Activated CD8-positive, alpha-beta memory T cell treated with anti-CD3 and anti-CD28 coated beads, Interleukin-2, amount 50 U/mL, for 4 hours (primary cell): ENCODE results near the gene TFEB.

Source experiments
- DNase-seq: peaks from one replicate; pipeline ENCODE4 v3.0.0-alpha.2; 2020

The TFEB gene

GRCh38 chr6:41721414-41721813 is 14.0 kb downstream of the TFEB start:
- no peak for DNase-seq

DNA sequence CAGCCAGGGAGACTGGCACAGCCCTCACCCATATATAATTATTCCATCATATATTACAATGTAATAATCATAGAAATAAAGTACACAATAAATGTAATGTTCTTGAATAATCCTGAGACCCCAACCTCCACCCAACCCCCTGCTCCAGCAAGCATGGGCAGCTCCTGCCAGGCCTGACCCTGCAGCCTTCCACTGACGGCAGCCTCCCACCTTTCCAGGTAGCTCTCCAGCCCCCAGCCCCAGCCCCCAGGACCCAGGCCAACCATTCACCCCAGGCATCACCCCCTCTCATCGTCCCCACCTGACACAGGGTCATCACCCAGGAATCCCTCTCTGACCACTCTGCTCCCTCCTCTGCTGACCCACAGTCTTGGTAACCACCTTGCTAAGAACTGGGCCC is 14.6 kb downstream of the TFEB start:
- no peak for DNase-seq

DNA sequence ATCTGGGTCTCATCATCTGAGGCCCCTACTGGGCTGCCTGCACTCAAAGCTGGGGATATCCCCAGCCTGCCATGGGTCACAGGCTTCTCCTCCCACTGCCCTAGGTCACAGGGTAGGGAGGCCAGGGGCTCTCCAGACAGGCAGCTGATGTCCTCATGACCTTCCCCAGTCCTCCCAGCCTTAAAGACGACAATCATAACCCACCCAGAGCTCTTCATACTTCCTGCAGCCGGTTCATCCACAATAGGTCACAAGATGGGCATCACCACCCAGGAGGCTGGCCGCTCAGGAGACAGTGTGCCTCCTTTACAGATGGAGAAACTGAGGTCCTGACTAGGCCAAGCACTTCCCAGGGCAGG is 15.2 kb downstream of the TFEB start:
- no peak for DNase-seq

- no peak for DNase-seq
Measured at GRCh38 chr6:41719436-41720261, 15.8 kb downstream of the TFEB start.

DNA sequence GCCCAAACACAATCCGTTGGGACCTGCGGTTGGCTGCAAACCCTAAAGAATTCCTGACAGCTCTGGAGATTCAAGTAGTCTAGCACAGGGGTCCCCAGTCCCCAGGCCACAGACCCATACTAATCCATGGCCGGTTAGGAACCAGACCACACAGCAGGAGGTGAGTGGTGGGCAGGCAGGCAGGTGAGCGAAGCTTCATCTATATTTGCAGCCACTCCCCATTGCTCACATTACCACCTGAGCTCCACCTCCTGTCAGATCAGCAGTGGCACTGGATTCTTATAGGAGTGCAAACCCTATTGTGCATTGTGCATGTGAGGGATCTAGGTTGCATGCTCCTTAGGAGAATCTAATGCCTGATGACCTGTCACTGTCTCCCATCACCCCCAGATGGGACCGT is 16.6 kb downstream of the TFEB start:
- DNase-seq: no peak

GRCh38 chr6:41717392-41717736 is 18.0 kb downstream of the TFEB start:
- DNase-seq: no peak

- DNase-seq: no peak
Measured at GRCh38 chr6:41716516-41717391, 18.7 kb downstream of the TFEB start.

DNA sequence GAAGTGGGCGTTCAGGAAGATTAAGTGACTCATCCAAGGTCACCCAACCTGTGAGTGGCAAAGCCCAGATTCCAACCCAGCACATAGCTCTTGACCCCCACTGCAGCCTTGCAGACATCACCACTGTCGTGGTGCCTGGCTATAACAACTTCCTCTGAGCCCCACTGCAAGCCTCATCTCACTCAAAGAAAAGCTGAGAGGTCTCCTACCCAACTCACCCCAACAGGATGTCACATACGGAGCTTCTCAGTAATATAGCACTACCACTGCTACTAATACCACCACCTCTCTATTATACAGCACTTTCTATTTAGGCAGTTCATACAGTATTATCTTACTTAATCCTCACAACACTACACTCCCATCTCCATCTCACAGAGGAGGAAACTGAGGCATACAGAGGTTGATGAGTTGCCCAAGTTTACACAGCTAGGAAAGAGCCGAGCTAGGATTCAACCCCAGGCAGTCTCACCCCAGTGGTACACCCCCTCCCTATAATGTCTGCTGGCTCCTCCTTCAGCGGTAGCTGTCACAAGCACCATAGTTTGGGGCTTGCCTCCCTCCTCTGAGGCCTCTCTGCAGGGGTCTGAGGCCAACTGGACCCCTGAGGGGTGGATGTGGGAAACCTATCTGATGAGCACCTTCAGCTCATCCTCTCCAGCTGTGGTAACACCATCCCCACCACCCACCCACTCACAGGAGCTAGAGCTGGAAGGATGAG is 19.5 kb downstream of the TFEB start:
- no peak for DNase-seq

- DNase-seq: no peak
Measured at GRCh38 chr6:41714556-41715273, 20.7 kb downstream of the TFEB start.

GRCh38 chr6:41713650-41714291 is 21.6 kb downstream of the TFEB start:
- no peak for DNase-seq

DNA sequence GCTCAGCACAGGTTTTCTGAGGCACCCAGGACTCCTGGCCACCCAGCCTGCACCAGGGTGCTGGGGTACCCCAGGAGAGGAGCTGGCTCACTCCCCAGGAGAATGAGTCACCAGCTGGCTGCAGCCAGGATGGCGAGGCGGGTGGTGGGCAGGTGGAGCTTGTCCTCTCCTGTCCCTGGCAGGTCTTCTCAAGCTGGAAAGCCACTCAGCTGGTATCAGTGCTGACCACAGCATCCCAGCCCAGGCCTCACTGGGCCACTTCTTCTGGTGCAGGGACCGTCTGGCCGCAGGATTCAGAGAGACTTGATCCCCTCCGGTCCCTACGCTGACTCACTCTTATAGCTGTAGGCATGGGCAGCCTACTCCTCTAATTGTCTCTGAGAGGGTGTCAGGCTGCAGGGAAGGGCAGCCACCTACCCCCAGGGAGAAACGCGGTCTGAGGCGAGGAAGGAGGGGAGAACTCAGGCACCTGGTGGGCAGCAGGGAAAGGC is 22.2 kb downstream of the TFEB start:
- DNase-seq: no peak

GRCh38 chr6:41712651-41713103 is 22.7 kb downstream of the TFEB start:
- no peak for DNase-seq

DNA sequence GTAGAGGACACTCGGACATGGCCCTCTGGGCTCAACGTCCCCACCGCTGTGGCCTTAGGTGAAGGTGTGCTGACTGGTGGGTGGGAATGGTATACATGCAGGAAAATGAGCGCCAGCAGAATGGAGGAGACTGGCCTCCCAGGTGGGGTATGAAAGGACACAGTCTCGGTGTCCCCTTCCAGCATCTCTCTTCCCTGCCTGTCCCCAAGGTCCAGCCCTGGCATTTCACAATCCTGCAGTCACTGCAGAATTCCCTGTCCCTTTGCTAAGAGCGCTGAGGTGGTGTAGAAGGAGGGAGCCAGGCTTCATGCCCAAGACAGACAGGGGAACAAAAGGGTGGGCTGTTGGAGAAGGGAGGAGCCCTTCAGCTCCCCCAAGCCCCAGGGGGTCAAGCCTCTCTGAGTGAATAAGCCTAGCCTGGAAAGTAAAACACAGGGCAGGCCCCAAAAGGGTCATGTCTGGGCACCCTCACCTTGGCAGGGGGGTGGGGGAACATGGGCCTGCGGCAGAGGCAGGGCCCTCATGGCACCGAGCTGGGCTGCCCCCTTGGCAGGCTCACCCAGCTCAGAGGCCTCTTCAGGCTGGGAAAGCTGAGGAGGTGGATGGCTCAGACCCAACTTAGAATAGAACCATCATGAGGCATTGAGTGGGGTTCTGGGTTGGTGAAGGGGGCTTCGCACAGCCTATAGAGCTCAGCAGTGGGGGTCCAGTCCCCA is 23.9 kb downstream of the TFEB start:
- DNase-seq: no peak

DNA sequence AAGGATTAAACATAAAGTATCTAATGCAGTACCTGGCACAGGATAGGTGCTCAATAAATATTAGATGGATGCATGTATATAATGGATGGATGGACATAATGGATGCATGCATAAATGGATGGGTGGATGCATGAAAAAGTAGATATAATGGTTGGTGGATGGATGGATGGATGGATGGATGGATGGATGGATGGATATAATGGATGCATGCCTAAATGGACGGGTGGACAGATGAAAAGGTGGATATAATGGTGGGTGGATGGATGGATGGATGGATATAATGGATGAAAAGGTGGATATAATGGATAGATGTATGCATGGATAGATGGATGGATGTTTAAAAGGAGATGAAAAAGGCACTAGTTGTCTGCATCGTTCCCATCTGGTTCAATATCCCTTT is 26.0 kb downstream of the TFEB start:
- DNase-seq: no peak

DNA sequence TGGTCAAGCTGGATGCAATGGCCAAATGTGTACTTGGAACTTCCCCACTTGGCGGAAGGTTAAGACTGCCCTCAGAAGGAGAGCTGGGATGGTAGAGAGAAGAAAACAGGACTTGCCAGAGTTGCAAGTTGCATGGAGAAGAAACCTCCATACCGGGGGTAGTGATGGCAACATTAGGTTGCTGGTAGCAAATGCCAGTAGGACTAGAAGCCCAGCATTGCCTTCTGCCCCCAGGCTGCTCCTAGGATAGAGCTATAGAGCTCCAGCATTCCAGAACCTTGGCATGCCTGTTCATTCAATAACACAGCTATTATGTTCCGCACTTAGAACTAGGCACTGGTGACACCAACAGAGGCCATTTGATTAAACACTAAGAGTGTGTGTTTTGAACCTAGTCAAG is 26.6 kb downstream of the TFEB start:
- no peak for DNase-seq

DNA sequence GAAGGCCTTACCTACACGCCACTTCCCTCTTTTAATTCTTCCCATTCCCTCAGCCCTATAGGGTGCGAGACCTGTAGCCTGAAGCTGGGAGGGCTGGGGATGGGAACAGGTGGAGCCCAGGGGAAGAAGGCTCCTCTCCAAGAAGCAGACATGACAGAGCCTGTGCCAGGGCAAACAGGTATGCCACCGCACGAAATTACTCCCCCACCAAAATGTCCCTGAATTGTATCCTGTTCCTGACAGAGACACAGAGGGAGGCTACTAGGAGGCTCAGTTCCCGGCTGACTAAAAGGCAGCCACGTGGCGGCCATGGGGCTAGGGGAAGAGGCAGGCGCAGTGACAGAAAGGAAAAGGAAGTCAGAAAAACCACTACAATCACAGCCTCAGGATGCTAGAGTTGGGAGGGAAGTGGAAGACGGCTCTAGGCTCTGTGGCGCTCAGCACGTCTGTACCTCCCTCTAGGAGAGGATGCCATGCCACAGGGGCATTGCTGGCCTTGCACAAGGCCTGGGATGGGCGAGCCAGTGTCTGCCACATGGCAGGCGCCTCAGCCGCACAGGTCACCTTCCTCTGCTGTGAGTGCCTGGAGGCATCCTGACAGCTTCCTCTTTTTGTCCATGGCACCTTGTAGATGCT is 27.7 kb downstream of the TFEB start:
- DNase-seq: no peak

GRCh38 chr6:41706876-41707564 is 28.4 kb downstream of the TFEB start:
- no peak for DNase-seq

- DNase-seq: peak; percentile 66
Measured at GRCh38 chr6:41705996-41706835, 29.2 kb downstream of the TFEB start.

- DNase-seq: no peak
Measured at GRCh38 chr6:41705311-41705995, 30.0 kb downstream of the TFEB start.
